Right lobe of liver (tissue), 4 donors: ENCODE results near the gene ATP2B1.

Source experiments
- POLR2A ChIP-seq: fragments of 450-650 bp; IDR thresholded peaks from one replicate; pipeline ENCODE4 v1.6.1; 2017; ENCODE audit warnings: antibody characterized with exemption, mild to moderate bottlenecking
- TF ChIP-seq, protein P1 (sequence below), 4 donors: fragments of 200-600 bp in 3 of 4; fragments of 450-650 bp in 1 of 4; IDR thresholded peaks; one replicate each; pipeline versions ENCODE4 v1.5.1 to v1.8.0; 2016 to 2022; ENCODE audit warnings: antibody characterized with exemption in 4 of 4, mild to moderate bottlenecking in 2 of 4
- donor health status: DM: no; HTN: no; CAD: no.
- donor health status: DM: no; HTN: no; CAD: no.
- donor health status: DM: no; HTN: yes; CAD: no.

- TF ChIP-seq, protein P1, sequence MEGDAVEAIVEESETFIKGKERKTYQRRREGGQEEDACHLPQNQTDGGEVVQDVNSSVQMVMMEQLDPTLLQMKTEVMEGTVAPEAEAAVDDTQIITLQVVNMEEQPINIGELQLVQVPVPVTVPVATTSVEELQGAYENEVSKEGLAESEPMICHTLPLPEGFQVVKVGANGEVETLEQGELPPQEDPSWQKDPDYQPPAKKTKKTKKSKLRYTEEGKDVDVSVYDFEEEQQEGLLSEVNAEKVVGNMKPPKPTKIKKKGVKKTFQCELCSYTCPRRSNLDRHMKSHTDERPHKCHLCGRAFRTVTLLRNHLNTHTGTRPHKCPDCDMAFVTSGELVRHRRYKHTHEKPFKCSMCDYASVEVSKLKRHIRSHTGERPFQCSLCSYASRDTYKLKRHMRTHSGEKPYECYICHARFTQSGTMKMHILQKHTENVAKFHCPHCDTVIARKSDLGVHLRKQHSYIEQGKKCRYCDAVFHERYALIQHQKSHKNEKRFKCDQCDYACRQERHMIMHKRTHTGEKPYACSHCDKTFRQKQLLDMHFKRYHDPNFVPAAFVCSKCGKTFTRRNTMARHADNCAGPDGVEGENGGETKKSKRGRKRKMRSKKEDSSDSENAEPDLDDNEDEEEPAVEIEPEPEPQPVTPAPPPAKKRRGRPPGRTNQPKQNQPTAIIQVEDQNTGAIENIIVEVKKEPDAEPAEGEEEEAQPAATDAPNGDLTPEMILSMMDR (IDR thresholded peaks at IDR 0.05) = no peak
- no peak for TF ChIP-seq POLR2A
Observed at GRCh38 chr12:89665556-89665955, 43.1 kb downstream of the ATP2B1 start.
